AG04450 (cell line): ENCODE measurements around the gene SEMG1. TPM values are rescaled to one million over a fixed set of nuclear protein-coding genes. Genes with fewer than 3 reads are reported as not detected.

Experiments
- CTCF ChIA-PET: fragments of 300-600, 350-600 bp; formaldehyde crosslinking; extraction: SDS; loops from one replicate; lab custom pipeline; 2022; ENCODE audit warnings: antibody characterized with exemption, inconsistent platforms; lab: Charles Lee
- POLR2A ChIA-PET: fragments of 350-600 bp; formaldehyde crosslinking; extraction: SDS; loops from one replicate; lab custom pipeline; 2021; ENCODE audit warnings: antibody characterized with exemption, inconsistent platforms; lab: Yijun Ruan, JAX
- DNase-seq: peaks from one replicate; pipeline ENCODE4 v3.0.0-alpha.2; 2011; ENCODE audit warnings: low read depth, low spot score
- H3K27ac ChIP-seq: one replicate; pipeline ENCODE4 v1.5.1; 2012; ENCODE audit warnings: low read depth, low read length, control low read depth
- H3K27me3 ChIP-seq: one replicate; pipeline ENCODE4 v1.6.0; 2012; ENCODE audit warnings: low read length; ENCODE audit not compliant: control insufficient read depth, insufficient read depth
- H3K4me3 ChIP-seq: 2 replicates; pipeline ENCODE4 v1.5.1; 2011; ENCODE audit warnings: mild to moderate bottlenecking, low read depth, low read length, control low read depth
- H3K9me3 ChIP-seq: 2 replicates; pipeline ENCODE4 v1.5.1; 2012; ENCODE audit warnings: low read length; ENCODE audit not compliant: control insufficient read depth, insufficient read depth
- polyA plus RNA-seq: library from polyadenylated mRNA; depleted of rRNA; stranded (reverse); fragments of >200 nt; gene quantifications from 2 replicates; pipeline ENCODE4 v1.2.3, GENCODE V29; 2011
- TF ChIP-seq, protein P1 (sequence below): IDR thresholded peaks from 2 replicates; pipeline ENCODE4 v1.5.1; 2011; ENCODE audit warnings: low read depth, low read length, control low read depth, inconsistent platforms

The SEMG1 gene
- polyA plus RNA-seq, 1 experiment: not detected

GRCh38 chr20:45248609-45249008, 41.8 kb downstream of the SEMG1 start:
- TF ChIP-seq, protein P1, sequence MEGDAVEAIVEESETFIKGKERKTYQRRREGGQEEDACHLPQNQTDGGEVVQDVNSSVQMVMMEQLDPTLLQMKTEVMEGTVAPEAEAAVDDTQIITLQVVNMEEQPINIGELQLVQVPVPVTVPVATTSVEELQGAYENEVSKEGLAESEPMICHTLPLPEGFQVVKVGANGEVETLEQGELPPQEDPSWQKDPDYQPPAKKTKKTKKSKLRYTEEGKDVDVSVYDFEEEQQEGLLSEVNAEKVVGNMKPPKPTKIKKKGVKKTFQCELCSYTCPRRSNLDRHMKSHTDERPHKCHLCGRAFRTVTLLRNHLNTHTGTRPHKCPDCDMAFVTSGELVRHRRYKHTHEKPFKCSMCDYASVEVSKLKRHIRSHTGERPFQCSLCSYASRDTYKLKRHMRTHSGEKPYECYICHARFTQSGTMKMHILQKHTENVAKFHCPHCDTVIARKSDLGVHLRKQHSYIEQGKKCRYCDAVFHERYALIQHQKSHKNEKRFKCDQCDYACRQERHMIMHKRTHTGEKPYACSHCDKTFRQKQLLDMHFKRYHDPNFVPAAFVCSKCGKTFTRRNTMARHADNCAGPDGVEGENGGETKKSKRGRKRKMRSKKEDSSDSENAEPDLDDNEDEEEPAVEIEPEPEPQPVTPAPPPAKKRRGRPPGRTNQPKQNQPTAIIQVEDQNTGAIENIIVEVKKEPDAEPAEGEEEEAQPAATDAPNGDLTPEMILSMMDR: no peak
- Histone ChIP-seq H3K9me3 (no peaks in the 10 kb centered on the region), H3K4me3 (no peak overlapping the region), H3K27ac (no peak overlapping the region), H3K27me3 (peaks cover 9% of the 10 kb centered on the region)
- no peak for DNase-seq
- CTCF ChIA-PET: no interaction called here
- POLR2A ChIA-PET: no interaction called here

DNA sequence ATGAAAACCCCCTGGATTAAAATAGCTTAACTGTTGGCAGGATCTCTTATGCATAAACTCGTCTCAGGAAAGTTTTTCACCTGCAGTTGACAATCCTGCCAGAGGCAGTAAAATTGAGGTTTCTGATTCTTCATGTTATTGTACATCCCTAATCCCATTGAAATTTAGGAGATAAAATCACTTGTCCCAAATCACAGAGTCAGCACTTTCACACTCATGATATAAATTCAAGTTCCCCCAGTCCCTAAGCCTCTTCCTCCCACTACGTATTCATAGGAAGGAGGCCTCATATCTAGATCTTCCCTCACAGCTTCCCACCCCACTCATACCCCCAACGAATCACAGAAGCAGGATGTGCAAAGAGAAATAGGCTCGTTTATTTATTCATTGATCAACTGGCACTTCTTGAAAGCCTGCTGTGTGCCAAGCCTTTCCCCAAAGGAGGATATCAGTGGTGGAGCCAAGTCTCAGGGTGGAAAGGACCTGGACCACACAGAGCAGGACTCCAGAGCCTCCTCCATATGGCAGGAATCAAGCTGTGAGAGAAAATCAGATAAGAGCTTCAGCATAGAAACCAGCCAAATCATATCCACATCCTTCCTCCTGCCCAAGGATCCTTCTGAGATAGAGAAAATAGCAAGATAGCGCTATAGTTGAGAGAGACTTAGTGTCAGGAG, 45.2 kb downstream of the SEMG1 start:
- ChIA-PET CTCF (no interaction called here), POLR2A (no interaction called here)
- Histone ChIP-seq H3K27me3 (peaks cover 12% of the 10 kb centered on the region), H3K27ac (no peak overlapping the region), H3K4me3 (no peak overlapping the region), H3K9me3 (no peaks in the 10 kb centered on the region)
- TF ChIP-seq, protein P1: no peak
- no peak for DNase-seq

DNA sequence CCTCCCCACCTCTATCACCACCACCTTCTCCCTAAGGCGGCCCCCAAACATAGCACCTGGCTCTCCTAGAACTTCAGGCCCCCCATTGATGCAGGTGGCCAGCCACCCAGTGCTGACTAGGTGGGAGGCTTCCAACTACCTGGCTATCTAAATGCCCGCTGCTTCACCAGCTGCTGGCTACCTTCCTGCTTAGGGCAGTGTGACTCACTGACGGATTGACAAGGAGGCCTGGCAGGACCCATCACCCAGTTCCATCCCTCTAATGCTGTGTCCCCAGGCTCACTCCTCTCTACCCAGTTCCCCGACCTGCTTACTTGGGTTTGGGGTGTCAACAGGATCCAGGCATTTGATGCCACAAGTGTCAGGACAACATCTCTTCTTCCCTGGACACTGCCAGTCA, 46.4 kb downstream of the SEMG1 start:
- H3K9me3 ChIP-seq: no peaks in the 10 kb centered on the region
- CTCF ChIA-PET: no interaction called here
- DNase-seq: no peak
- H3K27ac ChIP-seq: no peak overlapping the region
- H3K27me3 ChIP-seq: peaks cover 10% of the 10 kb centered on the region
- H3K4me3 ChIP-seq: no peak overlapping the region
- POLR2A ChIA-PET: no interaction called here
- TF ChIP-seq, protein P1: no peak

- CTCF ChIA-PET: interaction anchor here (1.0 to 1.5 kb wide), 4 partner anchors 38 to 517 kb away, joined by 3 to 6 read pairs (median 4); no protein-coding TSS in a partner anchor
- TF ChIP-seq, protein P1: no peak
- Histone ChIP-seq H3K27ac (no peak within 1 kb of the TSS), H3K27me3 (peaks cover 14% of the 10 kb centered on the region), H3K9me3 (no peaks in the 10 kb centered on the region), H3K4me3 (no peak within 1 kb of the TSS)
- POLR2A ChIA-PET: no interaction called here
- DNase-seq: no peak
These were observed 47.8 kb downstream of the SEMG1 start, which contains the start of gene SLPI for GRCh38 chr20:45254383-45255262. Gene SLPI, minus strand, starts transcription at chr20:45254564. Its CDS starts 21 bp downstream, at chr20:45254543.

DNA sequence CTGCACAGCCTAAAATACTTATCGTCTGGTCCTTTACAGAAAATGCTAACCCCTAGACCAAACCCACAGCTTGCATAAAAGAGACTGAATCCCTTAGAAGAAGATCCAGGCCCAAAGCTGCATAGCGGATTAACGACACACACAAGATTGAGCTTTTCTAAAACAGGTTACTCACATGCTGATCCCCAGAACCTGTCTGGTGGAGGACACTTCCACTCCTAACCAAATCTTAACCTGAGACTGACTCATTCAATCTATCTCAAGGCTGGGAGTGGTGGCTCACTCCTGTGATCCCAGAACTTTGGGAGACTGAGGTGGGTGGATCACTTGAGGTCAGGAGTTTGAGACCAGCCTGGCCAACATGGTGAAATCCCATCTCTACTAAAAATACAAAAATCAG, 50.3 kb downstream of the SEMG1 start:
- Histone ChIP-seq H3K27me3 (peaks cover 10% of the 10 kb centered on the region), H3K27ac (no peak overlapping the region), H3K9me3 (no peaks in the 10 kb centered on the region), H3K4me3 (no peak overlapping the region)
- TF ChIP-seq, protein P1: no peak
- no peak for DNase-seq
- ChIA-PET POLR2A (no interaction called here), CTCF (interaction anchor here (1.8 kb wide), 1 partner anchor 34 kb away, joined by 8 read pairs; no protein-coding TSS in a partner anchor)
